SU-DHL-6 (cell line): Measurements from ENCODE around the gene PPP1CC.

ENCODE experiments used
- CTCF ChIP-seq: fragments of 200-600 bp; sonication (generic); IDR thresholded peaks from one replicate; pipeline ENCODE4 v1.5.1; 2017; ENCODE audit warnings: antibody characterized with exemption, mild to moderate bottlenecking, low read length, moderate library complexity; ENCODE audit not compliant: insufficient read depth, poor library complexity, severe bottlenecking
- EZH2phosphoT487 ChIP-seq: fragments of 200-600 bp; sonication (generic), shearing (Covaris generic); conservative IDR thresholded peaks from 2 replicates; pipeline ENCODE4 v1.6.1; 2018; ENCODE audit warnings: mild to moderate bottlenecking, antibody characterized with exemption, low read length, moderate library complexity, mixed read lengths

- TF ChIP-seq CTCF: no peak
- TF ChIP-seq EZH2phosphoT487: no peak
Observed at GRCh38 chr12:110720516-110720915, 22.2 kb downstream of the PPP1CC start.
